NCI-H2227 (cell line): Measurements from ENCODE around the gene ARR3.
"Not testable (repeated sequence)": the region's sequence is repeated elsewhere in the genome, so short reads cannot be mapped to it uniquely, and the experiment has no call there.

ENCODE experiments used
- DNase-seq: peaks from one replicate; lab custom pipeline; 2025; ENCODE audit not compliant: unreplicated experiment; lab: John Stamatoyannopoulos, UW

The ARR3 gene

DNA sequence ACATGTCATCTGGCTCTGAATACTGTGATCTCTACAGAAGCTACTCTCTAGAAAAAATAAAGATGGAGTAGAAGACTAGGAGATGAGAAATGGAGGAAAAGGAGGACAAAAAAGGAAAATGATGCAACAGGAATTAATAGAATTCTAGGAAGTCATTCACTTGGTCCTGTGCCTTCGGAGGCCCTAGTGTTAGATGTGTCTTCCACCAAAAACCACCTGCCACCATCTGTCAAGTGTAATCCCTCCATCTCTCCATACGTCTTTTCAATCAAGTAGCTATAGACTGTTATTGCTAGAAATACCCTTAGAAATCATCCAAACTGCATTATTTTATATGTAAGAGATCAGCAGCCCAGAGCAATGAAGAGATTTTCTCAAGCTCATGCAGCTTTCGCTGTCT is 10.9 kb downstream of the ARR3 start:
- no peak for DNase-seq

DNA sequence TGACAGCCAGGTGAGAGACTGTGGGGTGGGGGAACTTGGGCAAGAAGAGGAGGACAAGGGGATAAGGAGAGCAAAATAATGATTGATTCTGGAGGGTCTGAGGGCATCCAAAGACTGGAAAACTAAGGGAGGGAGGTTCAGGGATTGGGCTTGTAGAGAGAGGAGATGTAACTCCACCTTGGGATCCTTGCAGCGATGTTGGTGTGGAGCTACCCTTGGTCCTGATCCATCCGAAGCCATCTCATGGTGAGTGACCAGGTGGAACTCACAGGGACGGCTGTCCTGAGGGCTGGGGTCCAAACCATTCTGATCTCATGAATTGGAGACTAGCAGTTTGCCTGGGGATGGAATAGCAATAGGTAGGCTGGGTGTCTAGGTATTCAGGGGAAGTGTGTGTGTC is 12.4 kb downstream of the ARR3 start:
- no peak for DNase-seq

DNA sequence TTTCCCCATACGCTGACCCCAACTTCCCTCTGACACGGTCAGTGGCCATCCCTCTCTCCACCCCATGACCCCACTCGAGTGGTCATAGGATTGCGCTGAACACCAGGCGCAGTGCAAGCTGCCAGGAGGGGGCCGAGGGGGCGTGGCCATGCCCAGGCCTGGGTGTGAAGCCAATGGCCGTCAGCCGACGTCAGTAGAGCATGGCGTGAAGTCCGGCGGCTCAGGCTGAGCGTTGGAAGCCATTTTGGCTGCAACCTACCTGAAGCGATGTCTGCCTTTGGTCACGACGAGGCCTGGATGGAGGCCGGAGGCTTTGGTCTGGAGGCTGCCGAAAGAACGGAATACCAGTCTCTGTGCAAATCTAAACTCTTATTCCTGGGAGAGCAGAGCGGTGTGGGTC is 13.8 kb downstream of the ARR3 start, which contains the start of gene RAB41:
Gene RAB41 (plus strand): TSS at position 222 of the 400 bp plus-strand sequence. CDS start 46 bp downstream, at position 268.
- no peak for DNase-seq

DNA sequence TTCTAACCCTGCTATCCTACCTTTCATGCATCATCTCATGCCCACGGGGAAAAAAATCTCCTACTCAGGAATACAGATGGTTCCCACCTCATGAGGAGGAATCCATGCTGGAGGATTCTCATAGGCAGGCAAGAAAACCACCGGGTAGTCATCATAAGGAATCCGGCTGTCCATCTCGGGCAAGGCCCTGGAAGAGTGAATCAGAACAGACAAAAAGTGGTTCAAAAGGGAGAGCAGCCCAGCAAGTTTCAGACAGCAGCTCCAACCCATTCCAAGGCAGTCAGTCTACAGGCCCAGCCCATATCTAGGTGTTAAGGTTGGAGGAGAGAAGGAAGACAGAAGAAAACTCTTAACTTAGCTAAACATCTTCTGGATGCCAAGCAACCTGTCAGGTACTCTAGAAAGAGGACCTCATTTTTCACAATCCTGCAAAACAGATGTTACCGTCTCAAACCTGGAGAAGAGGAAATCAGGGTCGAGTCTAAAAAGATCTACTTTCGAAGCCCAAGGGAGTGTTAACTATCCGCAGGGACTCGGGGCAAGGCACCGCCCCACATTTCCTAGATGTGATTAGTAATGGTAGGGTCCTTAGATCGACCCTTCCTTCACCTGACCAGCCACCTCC is 21.1 kb downstream of the ARR3 start:
- no peak for DNase-seq

DNA sequence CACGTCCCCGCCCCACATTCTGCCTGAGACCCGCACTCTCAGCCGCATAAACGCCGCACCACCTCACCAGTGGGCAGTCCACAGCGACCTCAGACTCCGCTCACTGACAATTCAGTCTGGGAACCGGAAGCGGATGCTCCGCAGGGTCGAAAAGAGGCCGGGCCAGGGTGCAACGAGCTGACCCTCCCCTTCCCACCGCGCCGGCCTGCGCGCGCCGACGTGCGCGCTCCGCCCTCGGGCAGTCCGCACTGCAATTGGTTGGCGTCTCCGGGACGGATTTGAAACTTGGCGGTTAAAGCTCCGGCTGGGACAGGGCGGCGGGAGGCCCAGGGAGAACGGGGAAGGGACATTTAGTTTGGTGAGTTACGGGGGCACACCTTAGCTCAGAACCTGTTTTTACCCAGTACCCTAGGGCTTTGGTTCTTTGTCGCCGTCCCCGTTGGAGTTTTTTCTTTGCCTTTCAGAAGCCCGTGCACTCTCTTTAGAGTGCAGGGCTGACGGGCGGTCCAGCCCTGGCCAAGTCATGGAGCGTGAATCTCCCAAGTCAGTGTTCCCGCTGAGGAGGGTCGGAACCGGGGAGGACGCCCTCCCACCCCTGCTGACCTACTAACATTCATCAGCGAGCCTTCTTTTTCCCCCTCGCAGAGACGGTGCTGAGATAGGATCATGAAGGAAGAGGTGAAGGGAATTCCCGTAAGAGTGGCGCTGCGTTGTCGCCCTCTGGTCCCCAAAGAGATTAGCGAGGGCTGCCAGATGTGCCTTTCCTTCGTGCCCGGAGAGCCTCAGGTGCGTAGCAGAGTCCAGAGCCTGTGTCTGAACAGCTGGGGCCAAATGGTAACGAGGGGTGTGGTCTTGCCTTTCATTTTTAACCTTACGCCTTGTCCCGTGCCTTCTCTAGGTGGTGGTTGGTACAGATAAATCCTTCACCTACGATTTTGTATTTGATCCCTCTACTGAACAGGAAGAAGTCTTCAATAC is 21.9 kb downstream of the ARR3 start, which contains the start of the genes KIF4A and PDZD11:
Gene KIF4A (plus strand): TSS at position 312 of the 978 bp plus-strand sequence. CDS start 355 bp downstream, at position 667.
Gene PDZD11 (minus strand): TSS at position 135 of the 978 bp plus-strand sequence. CDS start 586 bp downstream, outside the sequence.
- peak; percentile 94 for DNase-seq

DNA sequence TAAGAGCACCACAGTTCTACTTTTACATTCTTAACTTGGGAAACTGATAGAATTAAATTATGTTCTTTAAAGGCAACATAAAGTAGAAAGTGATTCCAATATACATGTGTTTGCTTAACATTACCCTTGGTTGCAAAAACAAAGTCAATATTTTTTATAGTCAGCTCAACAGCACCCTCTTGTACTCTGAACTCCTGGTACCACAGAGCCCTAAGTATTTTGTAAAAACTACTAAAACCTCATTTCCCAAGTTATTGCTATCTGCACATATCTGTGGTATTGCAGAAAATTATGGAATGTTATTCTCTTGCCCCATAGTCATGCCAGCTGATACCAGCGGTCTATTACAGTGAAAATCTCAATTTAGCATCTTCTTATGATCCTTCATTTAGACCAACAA is 24.7 kb downstream of the ARR3 start:
- no peak for DNase-seq

DNA sequence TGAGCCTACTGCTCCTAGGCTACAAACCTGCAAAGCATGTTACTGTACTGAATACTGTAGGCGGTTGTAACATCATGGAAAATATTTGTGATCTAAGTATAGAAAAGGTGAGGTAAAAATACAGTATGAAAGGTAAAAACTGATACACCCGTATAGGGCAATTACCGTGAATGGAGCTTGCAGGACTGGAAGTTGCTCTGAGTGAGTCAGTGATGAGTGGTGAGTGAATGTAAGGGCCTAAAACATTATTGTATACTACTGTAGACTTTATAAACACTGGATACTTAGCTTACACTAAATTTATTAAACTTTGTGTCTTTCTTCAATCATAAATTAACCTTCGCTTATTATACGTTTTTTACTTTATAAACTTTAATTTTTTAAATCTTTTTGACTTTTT is 25.5 kb downstream of the ARR3 start:
- DNase-seq = no peak

DNA sequence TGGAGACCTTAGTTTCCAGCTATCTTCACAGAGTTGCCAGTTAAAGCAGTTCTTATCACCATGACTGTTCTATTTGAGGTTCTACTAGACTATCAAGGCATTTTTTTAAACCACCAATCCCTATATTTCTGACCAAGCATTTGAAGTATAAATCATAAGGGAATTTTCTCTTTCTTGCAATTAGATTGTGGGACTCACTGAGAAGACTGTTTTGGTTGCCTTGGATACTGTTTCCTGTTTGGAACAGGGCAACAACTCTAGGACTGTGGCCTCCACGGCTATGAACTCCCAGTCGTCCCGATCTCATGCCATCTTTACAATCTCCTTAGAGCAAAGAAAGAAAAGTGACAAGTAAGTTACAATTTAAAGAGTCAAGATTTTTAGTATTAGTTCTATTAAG is 33.6 kb downstream of the ARR3 start:
- no peak for DNase-seq

DNA sequence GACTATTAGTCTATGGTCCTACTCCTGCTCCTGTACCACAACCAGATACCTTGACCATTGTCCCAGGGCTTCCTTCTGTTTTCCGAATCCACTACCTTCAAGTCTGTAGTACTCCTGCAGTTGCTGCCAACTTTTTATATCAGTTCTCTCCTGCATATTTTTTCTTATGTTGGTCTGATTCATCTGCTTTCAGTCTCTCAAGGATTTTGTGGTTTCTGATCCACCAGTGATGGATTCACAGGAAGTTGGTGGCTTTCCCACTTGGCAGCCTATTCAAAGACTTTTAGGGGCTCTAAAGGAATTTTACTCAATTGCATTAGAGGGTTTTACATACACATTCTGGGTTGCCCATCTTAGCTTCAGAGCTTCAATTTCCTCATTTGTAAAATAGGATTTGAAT is 45.4 kb downstream of the ARR3 start:
- DNase-seq = no peak

DNA sequence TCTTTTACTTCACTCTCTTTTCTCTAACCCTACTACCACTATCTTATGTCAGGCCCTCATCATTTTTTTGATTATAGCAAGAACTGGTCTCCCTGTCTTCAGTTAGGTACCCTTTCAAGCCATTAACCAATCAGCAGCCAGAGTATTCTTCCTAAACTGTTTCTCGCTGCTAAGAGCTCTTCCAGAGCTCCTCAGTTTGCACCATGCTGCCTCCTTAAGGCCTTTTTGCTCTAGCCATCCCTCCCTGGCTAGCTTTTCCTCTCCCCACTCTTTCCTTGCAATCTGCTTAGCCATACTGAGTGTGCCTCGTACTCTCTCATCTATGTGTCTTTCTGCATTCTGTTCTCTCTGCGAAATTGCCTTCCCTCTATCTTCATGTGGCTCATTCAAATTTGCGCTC is 54.6 kb downstream of the ARR3 start:
- DNase-seq = no peak

DNA sequence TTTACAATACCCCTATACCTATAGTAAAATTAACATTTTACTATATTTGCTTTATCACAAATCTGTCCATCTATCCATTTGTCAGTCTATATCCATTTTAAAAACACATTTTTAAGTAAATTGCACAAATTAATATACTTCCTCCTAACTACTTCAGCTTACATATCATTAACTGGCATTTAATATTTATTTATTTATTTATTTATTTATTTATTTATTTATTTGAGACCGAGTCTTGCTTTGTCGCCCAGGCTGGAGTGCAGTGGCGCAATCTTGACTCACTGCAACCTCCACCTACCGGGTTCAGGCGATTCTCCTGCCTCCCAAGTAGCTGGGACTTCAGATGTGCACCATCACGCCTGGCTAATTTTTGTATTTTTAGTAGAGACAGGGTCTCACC is 55.5 kb downstream of the ARR3 start:
- not testable (repeated sequence) for DNase-seq

DNA sequence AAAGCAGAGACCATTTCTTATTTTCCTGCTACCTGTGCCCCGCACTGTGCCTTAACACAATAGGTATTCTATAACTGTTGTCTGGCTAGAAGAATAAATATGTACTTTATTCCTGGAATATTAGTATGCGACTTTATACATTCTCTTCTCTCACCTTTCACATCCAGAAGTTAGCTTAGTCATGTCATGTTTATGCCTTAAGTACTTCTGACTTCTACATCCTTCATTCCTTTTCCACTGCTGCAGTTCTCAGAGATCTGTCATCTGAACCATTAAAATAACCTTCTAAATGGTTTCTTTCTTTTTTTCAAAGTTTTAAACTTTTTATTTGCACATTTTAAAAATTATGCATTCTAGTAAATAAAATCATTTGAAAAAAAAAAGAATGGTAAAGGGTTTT is 56.2 kb downstream of the ARR3 start:
- no peak for DNase-seq

DNA sequence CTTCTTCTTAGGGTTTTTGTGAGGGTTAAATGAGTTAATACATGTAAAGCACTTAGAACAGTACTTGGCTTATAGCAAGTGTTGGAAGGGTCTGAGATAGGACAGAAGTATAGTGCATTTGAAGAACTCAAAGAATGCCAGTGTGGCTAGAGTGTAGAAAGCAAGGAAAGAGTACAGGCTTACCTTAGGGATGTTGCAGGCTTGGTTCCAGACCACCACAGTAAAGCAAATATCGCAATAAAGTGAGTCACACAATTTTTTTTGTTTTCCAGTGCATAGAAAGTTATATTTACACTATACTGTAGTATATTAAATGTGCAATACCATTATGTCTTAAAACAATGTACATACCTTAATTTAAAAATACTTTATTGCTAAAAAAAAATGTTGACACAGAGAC is 63.0 kb downstream of the ARR3 start:
- DNase-seq = no peak
